ENCODE results near the gene PPARD. TPM values are rescaled to one million over a fixed set of nuclear protein-coding genes. Genes with fewer than 3 reads are reported as not detected.
A peak's percentile ranks its signal among the peaks of the same experiment; 100 is the strongest.
"Not testable (repeated sequence)": the region's sequence is repeated elsewhere in the genome, so short reads cannot be mapped to it uniquely, and the experiment has no call there.

The PPARD gene
- polyA plus RNA-seq (2014; cell fraction: cytosol; rRNA removed): 7.7 and 9.4 TPM in 2 replicates
- polyA plus RNA-seq (2014; cell fraction: nucleus; rRNA removed): 7.1 and 11.0 TPM in 2 replicates

GRCh38 chr6:35342258-35343091, at the start of gene PPARD:
Gene PPARD, plus strand, starts transcription at chr6:35342558. Its CDS starts 68,530 bp downstream, at chr6:35411088.
- peak; percentile 94 for DNase-seq (ENCODE audit: low spot score)

- DNase-seq (ENCODE audit: low spot score): no peak
Observed at GRCh38 chr6:35293681-35294080, 48.7 kb upstream of the PPARD start.

GRCh38 chr6:35294308-35294945, 47.9 kb upstream of the PPARD start:
- DNase-seq (ENCODE audit: low spot score): peak; percentile 57

- no peak for DNase-seq (ENCODE audit: low spot score)
Observed at GRCh38 chr6:35295036-35295435, 47.3 kb upstream of the PPARD start.

GRCh38 chr6:35295521-35296315, 46.6 kb upstream of the PPARD start:
- DNase-seq (ENCODE audit: low spot score): no peak

- DNase-seq (ENCODE audit: low spot score): no peak
Observed at GRCh38 chr6:35296931-35297600, 45.3 kb upstream of the PPARD start.

GRCh38 chr6:35297601-35298481, 44.5 kb upstream of the PPARD start, which contains the start of gene DEF6:
Gene DEF6, plus strand, starts transcription at chr6:35297818. Its CDS starts 39 bp downstream, at chr6:35297857.
- DNase-seq (ENCODE audit: low spot score): peak; percentile 83

GRCh38 chr6:35298625-35299140, 43.7 kb upstream of the PPARD start:
- no peak for DNase-seq (ENCODE audit: low spot score)

- no peak for DNase-seq (ENCODE audit: low spot score)
Observed at GRCh38 chr6:35299674-35300073, 42.7 kb upstream of the PPARD start.

- no peak for DNase-seq (ENCODE audit: low spot score)
Observed at GRCh38 chr6:35300848-35301247, 41.5 kb upstream of the PPARD start.

GRCh38 chr6:35302604-35303241, 39.6 kb upstream of the PPARD start:
- DNase-seq (ENCODE audit: low spot score): no peak

- no peak for DNase-seq (ENCODE audit: low spot score)
Observed at GRCh38 chr6:35304299-35304698, 38.1 kb upstream of the PPARD start.

- DNase-seq (ENCODE audit: low spot score): no peak
Observed at GRCh38 chr6:35305117-35305516, 37.2 kb upstream of the PPARD start.

GRCh38 chr6:35307138-35307537, 35.2 kb upstream of the PPARD start:
- DNase-seq (ENCODE audit: low spot score): not testable (repeated sequence)

- DNase-seq (ENCODE audit: low spot score): not testable (repeated sequence)
Observed at GRCh38 chr6:35308543-35308942, 33.8 kb upstream of the PPARD start.

GRCh38 chr6:35309611-35310264, 32.6 kb upstream of the PPARD start:
- no peak for DNase-seq (ENCODE audit: low spot score)

GRCh38 chr6:35310265-35310831, 32.0 kb upstream of the PPARD start:
- no peak for DNase-seq (ENCODE audit: low spot score)

- DNase-seq (ENCODE audit: low spot score): no peak
Observed at GRCh38 chr6:35311390-35312075, 30.8 kb upstream of the PPARD start.
